ENCODE results near the gene WDSUB1.

The WDSUB1 gene

DNA sequence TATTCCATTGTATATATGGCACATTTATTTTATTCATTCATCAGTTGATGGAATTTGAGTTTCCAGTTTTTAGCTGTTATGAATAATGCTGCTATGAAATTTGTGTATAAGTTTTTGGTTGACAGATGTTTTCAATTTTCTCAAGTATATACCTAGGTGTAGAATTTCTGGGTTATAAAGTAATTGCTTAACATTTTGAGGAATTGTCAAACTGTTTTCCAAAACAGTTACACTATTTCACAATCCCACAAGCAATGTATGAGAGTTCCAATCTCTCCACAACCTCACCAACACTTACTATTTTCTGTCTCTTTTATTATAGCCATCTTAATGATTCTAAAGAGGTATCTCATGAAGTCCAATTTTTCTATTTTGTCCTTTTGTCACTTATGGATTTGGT is 12.5 kb upstream of the WDSUB1 start:
- DNase-seq (ENCODE audit: low read depth in 2 of 2), result no peak
- TF ChIP-seq, protein P1, sequence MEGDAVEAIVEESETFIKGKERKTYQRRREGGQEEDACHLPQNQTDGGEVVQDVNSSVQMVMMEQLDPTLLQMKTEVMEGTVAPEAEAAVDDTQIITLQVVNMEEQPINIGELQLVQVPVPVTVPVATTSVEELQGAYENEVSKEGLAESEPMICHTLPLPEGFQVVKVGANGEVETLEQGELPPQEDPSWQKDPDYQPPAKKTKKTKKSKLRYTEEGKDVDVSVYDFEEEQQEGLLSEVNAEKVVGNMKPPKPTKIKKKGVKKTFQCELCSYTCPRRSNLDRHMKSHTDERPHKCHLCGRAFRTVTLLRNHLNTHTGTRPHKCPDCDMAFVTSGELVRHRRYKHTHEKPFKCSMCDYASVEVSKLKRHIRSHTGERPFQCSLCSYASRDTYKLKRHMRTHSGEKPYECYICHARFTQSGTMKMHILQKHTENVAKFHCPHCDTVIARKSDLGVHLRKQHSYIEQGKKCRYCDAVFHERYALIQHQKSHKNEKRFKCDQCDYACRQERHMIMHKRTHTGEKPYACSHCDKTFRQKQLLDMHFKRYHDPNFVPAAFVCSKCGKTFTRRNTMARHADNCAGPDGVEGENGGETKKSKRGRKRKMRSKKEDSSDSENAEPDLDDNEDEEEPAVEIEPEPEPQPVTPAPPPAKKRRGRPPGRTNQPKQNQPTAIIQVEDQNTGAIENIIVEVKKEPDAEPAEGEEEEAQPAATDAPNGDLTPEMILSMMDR (IDR thresholded peaks at IDR 0.05; ENCODE audit: low read depth, low read length), result no peak
- no peak overlapping the region for H3K4me3 ChIP-seq (replicated peaks in 1 of 2; ENCODE audit: low read depth in 2 of 2, low read length in 2 of 2)

DNA sequence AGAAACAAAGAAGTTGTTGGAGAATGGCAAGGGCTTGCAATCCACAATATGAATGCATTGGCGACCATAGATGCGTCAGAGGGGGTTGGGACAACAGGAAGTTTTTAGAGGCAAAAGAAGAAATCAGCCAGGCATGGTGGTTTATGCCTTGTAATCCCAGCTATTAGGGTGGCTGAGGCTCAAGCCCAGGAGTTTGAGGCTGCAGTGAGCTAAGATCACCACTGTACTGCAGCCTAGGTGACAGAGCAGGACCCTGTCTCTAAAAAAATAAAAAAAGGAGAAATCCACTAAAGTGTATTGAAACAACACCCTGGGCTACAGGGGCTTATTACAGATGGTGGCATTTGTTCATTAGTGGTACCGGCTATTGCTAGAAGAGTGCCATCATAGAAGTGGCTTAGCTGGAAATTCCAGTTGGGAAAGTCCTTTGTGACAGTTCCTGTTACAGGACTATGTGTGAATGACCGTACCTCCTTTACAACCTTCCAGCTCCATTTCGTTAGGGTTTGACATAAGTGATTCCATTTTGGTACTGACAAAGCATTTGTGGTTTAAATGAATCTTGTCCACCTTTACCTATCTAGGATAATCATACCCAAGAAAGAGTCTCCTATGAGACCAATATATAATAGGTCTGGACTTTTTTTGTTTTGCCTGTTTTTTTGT is 10.7 kb upstream of the WDSUB1 start:
- no peak for DNase-seq (ENCODE audit: low read depth in 2 of 2)
- H3K4me3 ChIP-seq (replicated peaks in 1 of 2; ENCODE audit: low read depth in 2 of 2, low read length in 2 of 2), result no peak overlapping the region

DNA sequence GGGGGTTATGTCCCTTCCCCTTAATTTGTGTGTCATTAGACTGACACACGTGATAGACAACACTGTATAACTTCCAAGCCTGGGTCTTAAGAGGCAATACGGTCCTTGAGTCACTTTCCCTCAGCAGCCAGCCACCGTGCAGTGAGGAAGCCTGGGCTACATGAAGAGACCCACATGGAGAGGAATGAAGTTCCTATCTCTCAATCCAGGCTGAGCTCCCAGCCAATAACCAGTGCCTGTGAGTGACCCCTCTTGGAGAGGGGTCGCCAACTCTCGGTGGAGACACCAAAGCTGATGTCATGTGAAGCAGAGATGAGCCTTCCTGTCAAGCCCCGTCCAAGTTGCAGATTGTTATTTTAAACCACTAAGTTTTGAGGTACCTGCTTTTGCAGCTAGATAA is 5.7 kb upstream of the WDSUB1 start:
- TF ChIP-seq, protein P1 (IDR thresholded peaks at IDR 0.05; ENCODE audit: low read depth, low read length), result no peak
- no peak overlapping the region for H3K4me3 ChIP-seq (replicated peaks in 1 of 2; ENCODE audit: low read depth in 2 of 2, low read length in 2 of 2)
- DNase-seq (ENCODE audit: low read depth in 2 of 2), result no peak

More for the DNA sequence above, 10.7 kb upstream of the WDSUB1 start:
- TF ChIP-seq, protein P1 (IDR thresholded peaks at IDR 0.05; ENCODE audit: low read depth, low read length), result no peak

DNA sequence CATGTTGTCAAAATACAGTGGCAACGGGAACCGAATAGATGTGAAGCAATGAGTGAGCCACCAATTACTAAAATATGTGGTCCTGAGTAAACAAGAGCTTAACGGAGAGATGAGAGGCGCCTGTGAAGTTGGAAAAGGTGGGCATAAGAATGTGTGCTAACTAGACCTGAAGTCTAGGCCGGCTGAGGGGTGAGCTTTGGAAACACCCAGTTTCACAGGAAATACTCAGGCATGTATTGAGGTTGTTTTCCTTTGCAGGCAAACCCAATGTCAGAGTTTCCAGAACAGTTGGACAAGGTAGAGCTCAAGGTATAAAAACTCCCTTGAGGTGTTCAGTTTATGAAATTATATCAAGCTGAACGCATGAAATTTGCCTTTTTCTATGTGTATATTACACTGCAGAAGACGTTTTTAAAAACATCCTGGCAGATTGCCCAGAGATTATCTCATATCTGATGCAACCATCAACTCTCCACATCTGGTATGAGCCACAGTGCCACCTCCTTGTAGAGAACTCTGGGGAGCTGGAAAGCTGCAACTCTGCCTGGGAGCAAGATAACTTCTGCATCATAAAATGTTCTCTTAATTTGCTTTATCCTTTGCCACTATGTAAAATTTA is 3.9 kb upstream of the WDSUB1 start:
- peak; percentile 22 to 83 for DNase-seq (ENCODE audit: low read depth in 2 of 2)
- TF ChIP-seq, protein P1 (IDR thresholded peaks at IDR 0.05; ENCODE audit: low read depth, low read length), result no peak
- no peak overlapping the region for H3K4me3 ChIP-seq (replicated peaks in 1 of 2; ENCODE audit: low read depth in 2 of 2, low read length in 2 of 2)

DNA sequence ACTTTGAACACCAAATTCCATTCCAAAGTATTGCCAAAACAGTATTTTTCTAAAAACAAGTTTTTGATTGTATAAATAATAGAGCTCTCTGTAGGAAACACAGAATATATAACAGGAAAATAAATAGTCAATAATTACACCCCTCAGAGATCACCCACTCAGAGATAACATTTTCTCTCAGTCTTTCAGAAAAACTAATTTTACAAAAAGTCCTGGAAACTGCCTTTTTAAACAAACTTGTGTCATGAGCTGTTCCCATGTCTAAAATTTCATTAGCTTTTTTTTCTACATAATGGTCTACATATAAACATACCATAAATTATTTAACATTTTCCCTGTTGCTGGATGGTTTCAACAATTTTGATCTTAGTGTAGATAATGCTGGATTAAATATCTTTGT is 1.2 kb upstream of the WDSUB1 start:
- TF ChIP-seq, protein P1 (IDR thresholded peaks at IDR 0.05; ENCODE audit: low read depth, low read length), result no peak
- DNase-seq (ENCODE audit: low read depth in 2 of 2), result no peak
- no peak overlapping the region for H3K4me3 ChIP-seq (replicated peaks in 1 of 2; ENCODE audit: low read depth in 2 of 2, low read length in 2 of 2)

DNA sequence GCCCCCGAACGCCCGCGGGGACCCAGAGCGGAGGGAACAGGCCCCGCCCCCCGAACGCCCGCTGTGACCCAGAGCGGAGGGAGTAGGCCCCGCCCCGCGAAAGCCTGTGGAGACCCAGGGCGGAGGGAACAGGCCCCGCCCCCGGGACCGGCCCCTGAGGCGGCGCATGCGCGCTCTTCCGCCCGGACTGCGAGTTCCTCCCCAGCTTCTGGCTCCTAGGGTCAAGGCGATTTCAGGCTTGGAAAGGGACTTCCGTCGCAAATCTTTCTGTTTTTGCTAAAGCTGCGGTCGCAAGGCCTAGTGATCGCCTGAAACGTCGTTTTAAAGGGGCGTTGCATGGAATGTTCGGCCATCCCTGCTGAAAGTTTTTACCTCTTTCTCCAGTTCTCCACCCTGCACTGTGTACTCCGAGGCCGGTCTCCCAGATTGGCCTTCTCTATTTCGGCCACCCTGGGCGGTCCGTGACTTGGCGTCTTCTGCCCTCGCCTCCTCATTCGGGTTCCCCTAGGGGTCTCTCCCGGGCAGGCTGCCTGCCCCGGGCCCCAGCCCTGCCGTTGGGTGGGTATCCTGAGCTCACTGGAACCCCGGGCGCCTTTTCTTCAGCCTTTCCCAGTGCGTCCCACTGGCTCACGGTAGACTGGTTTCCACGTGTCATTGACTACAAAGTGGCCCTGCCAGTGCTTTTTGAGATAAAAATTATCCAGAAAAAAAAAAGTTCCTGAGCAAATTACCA is 372 bp upstream of the WDSUB1 start:
- DNase-seq (ENCODE audit: low read depth in 2 of 2), result peak; percentile 94 to 96
- TF ChIP-seq, protein P1 (IDR thresholded peaks at IDR 0.05; ENCODE audit: low read depth, low read length), result no peak
- H3K4me3 ChIP-seq (replicated peaks in 1 of 2; ENCODE audit: low read depth in 2 of 2, low read length in 2 of 2), result peak overlapping the region; percentile 80 to 90
